ENCODE results near the gene KIAA1217.

- TF ChIP-seq CTCF (IDR thresholded peaks at IDR 0.05) = no peak
- TF ChIP-seq ESRRA (CRISPR knock-in tag; IDR thresholded peaks at IDR 0.05; ENCODE audit: borderline replicate concordance) = no peak
- no peak for TF ChIP-seq TEAD4 (CRISPR knock-in tag; IDR thresholded peaks at IDR 0.05)
- TF ChIP-seq NR3C1 (CRISPR knock-in tag; conservative IDR thresholded peaks at IDR 0.05; ENCODE audit: low read depth) = no peak
- TF ChIP-seq ZNF263 (CRISPR knock-in tag; IDR thresholded peaks at IDR 0.05; ENCODE audit: low read depth) = no peak
Observed at GRCh38 chr10:24479806-24480205, 270.9 kb downstream of the KIAA1217 start.
